Lower lobe of right lung (tissue), 2 donors: ENCODE measurements around the gene LRRC42. TPM values are rescaled to one million over a fixed set of nuclear protein-coding genes. Genes with fewer than 3 reads are reported as not detected.

Source experiments
- ATAC-seq, 2 donors: fragments of 200-7000 bp; cut with Tn5 transposase; one replicate each; pipeline ENCODE4 v1.9.1; 2020 to 2022; ENCODE audit warnings: mild to moderate bottlenecking in 2 of 2, moderate library complexity in 2 of 2
- DNase-seq: peaks from one replicate; pipeline ENCODE4 v3.0.0-alpha.2; 2020
- H3K27ac ChIP-seq: fragments of 200-600 bp; one replicate; pipeline ENCODE4 v1.8.0; 2022
- H3K27me3 ChIP-seq: fragments of 200-600 bp; one replicate; pipeline ENCODE4 v1.8.0; 2022; ENCODE audit warnings: low read depth
- H3K36me3 ChIP-seq: fragments of 200-600 bp; one replicate; pipeline ENCODE4 v1.8.0; 2022; ENCODE audit warnings: mild to moderate bottlenecking
- H3K4me1 ChIP-seq: fragments of 200-600 bp; one replicate; pipeline ENCODE4 v1.8.0; 2022
- H3K4me3 ChIP-seq: fragments of 200-600 bp; one replicate; pipeline ENCODE4 v1.8.0; 2022; ENCODE audit warnings: mild to moderate bottlenecking
- H3K9me3 ChIP-seq: fragments of 200-600 bp; one replicate; pipeline ENCODE4 v1.8.0; 2022
- CTCF ChIP-seq: fragments of 200-600 bp; IDR thresholded peaks from one replicate; pipeline ENCODE4 v1.8.0; 2022; ENCODE audit warnings: antibody characterized with exemption, mild to moderate bottlenecking
- intact Hi-C: fragments of 100-400 bp; cut with DNase I; formaldehyde crosslinking; loops from one replicate; pipeline ENCODE4 v1.11.0; 2022
- total RNA-seq: library from RNA; stranded (reverse); fragmentation: NEBNext Ultra II Directional; extraction: Animal tissue kit (Norgen Biotek cat#: 25700); gene quantifications from one replicate; pipeline ENCODE4 v1.2.1, GENCODE V29; 2021
- donor health status: DM: no; HTN: yes; CAD: no; lungs with severe emphysema.

LRRC42 gene
- total RNA-seq, 1 donor from 2014 or later = 16.5 TPM

DNA sequence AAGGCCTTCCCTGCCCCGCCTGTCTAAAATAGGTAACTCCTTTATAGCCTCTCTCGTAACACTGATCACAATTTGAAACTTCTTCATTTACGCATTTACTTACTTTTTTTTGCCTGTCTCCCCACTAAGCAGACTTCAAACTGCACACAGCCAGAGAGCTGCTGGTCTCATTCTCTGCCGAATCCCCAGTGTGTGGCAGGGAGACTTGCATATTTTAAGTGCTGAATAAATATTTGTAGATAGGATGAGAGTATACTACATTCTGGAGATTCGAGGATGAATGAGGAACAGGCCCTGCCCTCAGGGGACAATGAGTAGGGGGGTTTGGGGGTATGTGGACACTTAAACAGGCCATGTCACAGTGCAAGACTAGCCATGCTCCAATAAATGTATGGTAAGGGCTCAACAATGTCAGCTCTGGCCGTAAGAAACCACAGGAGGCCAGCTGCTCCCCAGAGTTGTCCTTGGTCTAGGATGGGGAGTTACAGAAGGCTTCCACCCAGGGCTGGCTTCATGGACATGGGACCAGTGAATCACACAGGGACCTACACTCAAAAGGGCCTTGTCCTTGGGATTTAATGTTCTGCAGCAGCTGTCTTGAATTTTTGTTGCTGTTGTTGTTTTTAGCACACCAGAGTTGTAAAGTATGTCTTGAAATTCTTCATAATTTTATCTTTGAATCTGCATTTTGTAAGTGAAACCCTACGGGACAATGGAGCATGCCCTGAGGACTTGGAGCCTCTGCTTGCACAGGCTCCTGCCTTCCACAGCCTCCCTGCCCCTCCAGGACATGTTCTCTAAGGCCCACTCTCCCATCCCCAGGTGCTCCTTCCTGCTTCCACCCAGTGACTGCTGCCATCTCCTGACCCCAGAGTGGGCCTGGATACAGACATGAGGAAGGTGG, 43.7 kb upstream of the LRRC42 start:
- TF ChIP-seq CTCF = no peak
- Histone ChIP-seq H3K27me3 (no peaks in the 10 kb centered on the region), H3K4me1 (peaks cover under 1% of the 10 kb centered on the region), H3K9me3 (no peaks in the 10 kb centered on the region), H3K36me3 (no peaks in the 10 kb centered on the region), H3K4me3 (no peak overlapping the region), H3K27ac (no peak overlapping the region)
- no peak for ATAC-seq
- intact Hi-C loops = no loop called here
- DNase-seq = no peak

DNA sequence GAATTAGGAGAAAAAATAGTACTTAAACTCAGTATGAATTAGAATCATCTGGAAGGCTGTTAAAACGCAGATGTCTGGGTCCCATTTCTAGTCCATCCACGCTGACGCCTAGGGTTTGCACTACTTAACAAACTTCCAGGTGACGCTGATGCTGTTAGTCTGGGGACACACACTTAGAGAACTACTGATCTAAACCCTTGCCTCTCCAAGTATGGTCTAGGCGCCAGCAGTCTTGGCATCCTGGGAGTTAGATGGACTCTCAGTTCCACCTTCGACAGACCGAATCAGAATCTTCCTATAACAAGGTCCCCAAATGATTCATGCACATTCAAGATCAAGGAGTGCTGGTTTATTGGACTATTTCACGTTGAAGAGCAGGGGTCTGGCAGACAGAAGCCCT, 40.6 kb upstream of the LRRC42 start:
- Histone ChIP-seq H3K27ac (no peak overlapping the region), H3K4me1 (no peaks in the 10 kb centered on the region)

DNA sequence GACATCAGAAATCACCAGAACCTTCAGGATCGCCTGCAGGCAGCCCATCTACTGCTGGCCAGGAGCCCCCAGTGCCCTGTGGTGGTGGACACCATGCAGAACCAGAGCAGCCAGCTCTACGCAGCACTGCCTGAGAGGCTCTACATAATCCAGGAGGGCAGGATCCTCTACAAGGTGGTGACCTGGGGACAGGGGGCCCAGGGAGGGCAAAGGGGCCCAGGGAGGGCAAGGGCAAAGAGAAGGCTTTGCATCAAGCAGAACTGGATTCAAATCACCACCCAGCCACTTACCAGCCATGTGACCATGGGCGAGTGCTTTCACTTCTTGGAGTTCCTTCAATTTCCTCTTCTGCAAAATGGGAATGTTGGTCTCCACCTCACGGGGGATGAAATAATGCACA, 40.0 kb upstream of the LRRC42 start:
- intact Hi-C loops = no loop called here
- TF ChIP-seq CTCF = no peak
- H3K36me3 ChIP-seq = no peaks in the 10 kb centered on the region

More for the DNA sequence above, 40.6 kb upstream of the LRRC42 start:
- no peak for ATAC-seq
- TF ChIP-seq CTCF = no peak
- DNase-seq = no peak
- Histone ChIP-seq H3K36me3 (no peaks in the 10 kb centered on the region), H3K4me3 (no peak overlapping the region), H3K27me3 (no peaks in the 10 kb centered on the region), H3K9me3 (no peaks in the 10 kb centered on the region)
- intact Hi-C loops = no loop called here

DNA sequence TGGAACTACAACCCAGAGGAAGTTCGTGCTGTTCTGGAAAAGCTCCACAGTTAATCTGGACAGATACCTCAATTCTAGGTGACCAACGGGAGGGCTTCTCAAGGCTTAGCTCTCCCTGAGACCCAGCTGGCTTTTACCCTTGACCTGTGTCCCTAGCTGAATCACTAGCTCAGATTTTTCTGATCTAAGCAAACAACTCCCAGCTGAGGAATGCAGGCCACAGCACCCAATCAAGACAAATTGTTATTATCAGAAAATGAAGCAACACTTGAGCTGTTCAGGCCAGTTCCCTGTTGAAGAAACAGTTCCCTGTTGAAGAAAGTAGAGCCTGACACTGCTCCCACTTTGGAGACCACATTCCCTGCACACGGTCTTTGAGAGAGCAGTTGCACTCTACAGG, 36.2 kb upstream of the LRRC42 start:
- Histone ChIP-seq H3K27me3 (no peaks in the 10 kb centered on the region), H3K4me1 (no peaks in the 10 kb centered on the region), H3K9me3 (no peaks in the 10 kb centered on the region), H3K4me3 (no peak overlapping the region), H3K27ac (no peak overlapping the region), H3K36me3 (peaks cover 19% of the 10 kb centered on the region)
- ATAC-seq (no peak), DNase-seq (no peak)
- no peak for TF ChIP-seq CTCF
- intact Hi-C loops = no loop called here

More for the DNA sequence above, 40.0 kb upstream of the LRRC42 start:
- H3K27ac ChIP-seq = no peak overlapping the region
- no peaks in the 10 kb centered on the region for H3K27me3 ChIP-seq
- DNase-seq (no peak), ATAC-seq (no peak)
- H3K9me3 ChIP-seq = no peaks in the 10 kb centered on the region
- H3K4me1 ChIP-seq = no peaks in the 10 kb centered on the region
- H3K4me3 ChIP-seq = no peak overlapping the region

DNA sequence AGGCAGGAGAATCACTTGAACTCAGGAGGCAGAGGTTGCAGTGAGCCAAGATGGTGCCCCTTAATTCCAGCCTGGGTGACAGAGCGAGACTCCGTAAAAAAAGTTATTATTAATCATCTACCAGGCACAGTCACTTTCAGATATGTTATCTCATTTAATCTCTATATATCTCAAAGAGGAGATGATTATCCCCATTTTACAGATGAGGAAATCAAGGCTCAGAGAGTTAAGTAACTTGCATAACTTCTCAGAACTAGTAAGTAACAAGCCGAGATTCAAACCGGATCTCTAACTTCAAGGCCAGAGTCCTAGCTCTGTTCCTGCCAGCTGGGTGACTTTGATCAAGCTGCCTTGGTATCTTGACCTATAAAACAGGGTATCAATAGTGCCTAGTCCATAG, 34.7 kb upstream of the LRRC42 start:
- H3K27ac ChIP-seq = no peak overlapping the region
- no peak for ATAC-seq
- no peaks in the 10 kb centered on the region for H3K9me3 ChIP-seq
- DNase-seq = no peak
- no peak for TF ChIP-seq CTCF
- no peaks in the 10 kb centered on the region for H3K4me1 ChIP-seq
- H3K4me3 ChIP-seq = no peak overlapping the region
- intact Hi-C loops = no loop called here
- no peaks in the 10 kb centered on the region for H3K27me3 ChIP-seq
- peaks cover 32% of the 10 kb centered on the region for H3K36me3 ChIP-seq
